ENCODE data around the gene SEMA4D.

Gene SEMA4D

DNA sequence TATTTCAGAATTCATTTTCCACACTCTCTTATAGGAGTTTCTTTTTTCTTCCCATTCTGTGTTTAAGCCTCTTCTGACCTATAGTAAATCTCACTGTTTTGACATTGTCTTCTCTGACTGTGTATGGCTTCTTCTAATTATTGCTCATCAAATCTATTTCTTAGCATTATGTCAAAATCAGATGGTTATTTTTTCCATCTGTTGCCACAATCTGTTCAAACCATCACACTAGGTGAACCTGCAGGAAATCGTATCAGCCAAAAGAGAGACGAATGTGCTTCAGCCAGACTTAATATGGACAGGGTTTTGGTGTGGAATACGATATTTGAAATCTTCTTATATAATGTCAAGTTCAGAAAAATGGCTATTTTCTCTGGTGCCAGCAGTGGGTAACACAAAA lies 15.9 kb upstream of the SEMA4D start:
- H3K4me3 ChIP-seq (ENCODE audit: low read length, poor library complexity, severe bottlenecking), result no peak overlapping the region
- no peak overlapping the region for H2AFZ ChIP-seq (ENCODE audit: low read length)
- no peaks in the 10 kb centered on the region for H3F3A ChIP-seq (ENCODE audit: low read depth)
- H3K9me2 ChIP-seq (replicated peaks; ENCODE audit: low read depth, low read length), result no peaks in the 10 kb centered on the region
- TF ChIP-seq EZH2phosphoT487 (IDR thresholded peaks at IDR 0.05; ENCODE audit: borderline replicate concordance), result no peak
- TF ChIP-seq, protein P1, sequence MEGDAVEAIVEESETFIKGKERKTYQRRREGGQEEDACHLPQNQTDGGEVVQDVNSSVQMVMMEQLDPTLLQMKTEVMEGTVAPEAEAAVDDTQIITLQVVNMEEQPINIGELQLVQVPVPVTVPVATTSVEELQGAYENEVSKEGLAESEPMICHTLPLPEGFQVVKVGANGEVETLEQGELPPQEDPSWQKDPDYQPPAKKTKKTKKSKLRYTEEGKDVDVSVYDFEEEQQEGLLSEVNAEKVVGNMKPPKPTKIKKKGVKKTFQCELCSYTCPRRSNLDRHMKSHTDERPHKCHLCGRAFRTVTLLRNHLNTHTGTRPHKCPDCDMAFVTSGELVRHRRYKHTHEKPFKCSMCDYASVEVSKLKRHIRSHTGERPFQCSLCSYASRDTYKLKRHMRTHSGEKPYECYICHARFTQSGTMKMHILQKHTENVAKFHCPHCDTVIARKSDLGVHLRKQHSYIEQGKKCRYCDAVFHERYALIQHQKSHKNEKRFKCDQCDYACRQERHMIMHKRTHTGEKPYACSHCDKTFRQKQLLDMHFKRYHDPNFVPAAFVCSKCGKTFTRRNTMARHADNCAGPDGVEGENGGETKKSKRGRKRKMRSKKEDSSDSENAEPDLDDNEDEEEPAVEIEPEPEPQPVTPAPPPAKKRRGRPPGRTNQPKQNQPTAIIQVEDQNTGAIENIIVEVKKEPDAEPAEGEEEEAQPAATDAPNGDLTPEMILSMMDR (conservative IDR thresholded peaks at IDR 0.05; ENCODE audit: low read length), result no peak
- no peaks in the 10 kb centered on the region for H3K36me3 ChIP-seq (ENCODE audit: insufficient read depth, low read length)
- peak overlapping the region; percentile 37 for H3K9ac ChIP-seq (ENCODE audit: low read depth, low read length, poor library complexity, severe bottlenecking)
- H3K79me2 ChIP-seq (ENCODE audit: insufficient read depth, low read length), result no peaks in the 10 kb centered on the region
- no peak overlapping the region for H3K4me2 ChIP-seq (ENCODE audit: low read depth, low read length, poor library complexity, severe bottlenecking)
- H3K4me1 ChIP-seq (ENCODE audit: insufficient read depth, low read length, poor library complexity, severe bottlenecking), result peaks cover 60% of the 10 kb centered on the region
- H3K9me3 ChIP-seq (ENCODE audit: insufficient read depth, low read depth, low read length), result no peaks in the 10 kb centered on the region
- no peaks in the 10 kb centered on the region for H4K20me1 ChIP-seq (ENCODE audit: insufficient read depth, low read length, poor library complexity, severe bottlenecking)
- no peaks in the 10 kb centered on the region for H3K27me3 ChIP-seq (ENCODE audit: insufficient read depth, low read length, poor library complexity, severe bottlenecking)

DNA sequence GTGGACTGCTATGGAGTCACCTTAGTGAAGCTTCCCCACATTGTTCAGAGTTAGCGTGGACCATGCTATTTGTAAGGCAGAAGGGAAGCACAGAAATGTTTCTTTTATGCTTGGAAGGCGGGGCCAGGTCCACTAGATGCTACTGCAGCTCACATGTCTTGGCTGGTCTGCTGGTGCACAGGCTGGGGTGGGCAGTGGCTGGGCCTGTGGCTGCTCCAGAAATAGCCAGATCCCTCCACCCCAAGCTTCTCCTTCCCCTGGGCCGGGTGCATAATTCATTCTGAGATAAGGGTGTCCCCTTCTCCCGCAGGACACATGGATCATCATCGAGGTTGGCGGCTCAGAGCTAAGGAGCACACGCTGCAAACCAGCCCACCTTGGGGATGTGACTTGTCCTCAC lies 14.5 kb upstream of the SEMA4D start:
- Histone ChIP-seq H3K4me3 (ENCODE audit: low read length, poor library complexity, severe bottlenecking) (no peak overlapping the region), H3K9me3 (ENCODE audit: insufficient read depth, low read depth, low read length) (no peaks in the 10 kb centered on the region), H3K79me2 (ENCODE audit: insufficient read depth, low read length) (no peaks in the 10 kb centered on the region), H3K4me2 (ENCODE audit: low read depth, low read length, poor library complexity, severe bottlenecking) (no peak overlapping the region), H3K9me2 (replicated peaks; ENCODE audit: low read depth, low read length) (no peaks in the 10 kb centered on the region), H2AFZ (ENCODE audit: low read length) (no peak overlapping the region), H3K4me1 (ENCODE audit: insufficient read depth, low read length, poor library complexity, severe bottlenecking) (peaks cover 64% of the 10 kb centered on the region), H3K36me3 (ENCODE audit: insufficient read depth, low read length) (no peaks in the 10 kb centered on the region), H3F3A (ENCODE audit: low read depth) (no peaks in the 10 kb centered on the region), H4K20me1 (ENCODE audit: insufficient read depth, low read length, poor library complexity, severe bottlenecking) (no peaks in the 10 kb centered on the region), H3K9ac (ENCODE audit: low read depth, low read length, poor library complexity, severe bottlenecking) (no peak overlapping the region), H3K27me3 (ENCODE audit: insufficient read depth, low read length, poor library complexity, severe bottlenecking) (no peaks in the 10 kb centered on the region)
- TF ChIP-seq EZH2phosphoT487 (IDR thresholded peaks at IDR 0.05; ENCODE audit: borderline replicate concordance), result no peak
- TF ChIP-seq, protein P1 (conservative IDR thresholded peaks at IDR 0.05; ENCODE audit: low read length), result no peak

DNA sequence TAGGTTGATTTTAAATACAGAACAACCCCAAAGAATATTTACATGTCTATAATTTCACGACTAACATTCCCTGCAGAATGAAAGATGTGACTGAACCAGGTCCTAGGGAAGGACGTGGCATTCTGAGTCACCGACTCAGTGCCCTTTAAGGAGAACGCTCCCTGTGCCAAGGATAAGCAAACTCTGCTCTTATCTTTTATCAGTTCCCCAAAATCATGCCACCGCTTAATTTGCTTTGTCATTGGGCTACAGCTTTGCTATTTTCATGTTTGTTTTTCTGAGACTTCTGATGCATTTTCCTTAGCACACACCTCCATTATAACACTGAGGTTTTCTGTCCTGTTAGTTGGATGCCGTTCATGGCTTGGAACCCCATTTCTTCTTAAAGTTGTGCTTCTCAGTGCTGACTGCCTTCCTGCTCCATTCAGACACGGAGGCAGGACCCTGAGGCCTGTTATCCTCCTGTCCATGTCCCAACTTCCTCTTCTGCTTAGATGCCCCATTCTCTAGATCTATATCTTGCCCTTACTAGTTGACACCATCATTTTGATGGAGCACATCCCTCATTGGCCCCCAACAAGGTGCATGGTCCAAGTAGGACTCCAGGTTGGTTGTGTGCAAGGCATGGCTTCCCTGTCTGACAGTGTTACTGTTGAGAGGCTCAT lies 11.2 kb upstream of the SEMA4D start:
- Histone ChIP-seq H3K4me3 (ENCODE audit: low read length, poor library complexity, severe bottlenecking) (peak overlapping the region; percentile 23), H3K9ac (ENCODE audit: low read depth, low read length, poor library complexity, severe bottlenecking) (peak overlapping the region; percentile 37), H3K9me2 (replicated peaks; ENCODE audit: low read depth, low read length) (no peaks in the 10 kb centered on the region), H3K27me3 (ENCODE audit: insufficient read depth, low read length, poor library complexity, severe bottlenecking) (no peaks in the 10 kb centered on the region), H3K79me2 (ENCODE audit: insufficient read depth, low read length) (no peaks in the 10 kb centered on the region), H3K4me1 (ENCODE audit: insufficient read depth, low read length, poor library complexity, severe bottlenecking) (peaks cover 79% of the 10 kb centered on the region), H3F3A (ENCODE audit: low read depth) (no peaks in the 10 kb centered on the region), H3K36me3 (ENCODE audit: insufficient read depth, low read length) (no peaks in the 10 kb centered on the region), H3K9me3 (ENCODE audit: insufficient read depth, low read depth, low read length) (no peaks in the 10 kb centered on the region), H3K4me2 (ENCODE audit: low read depth, low read length, poor library complexity, severe bottlenecking) (peak overlapping the region; percentile 68), H4K20me1 (ENCODE audit: insufficient read depth, low read length, poor library complexity, severe bottlenecking) (no peaks in the 10 kb centered on the region), H2AFZ (ENCODE audit: low read length) (no peak overlapping the region)
- TF ChIP-seq, protein P1 (conservative IDR thresholded peaks at IDR 0.05; ENCODE audit: low read length), result no peak
- no peak for TF ChIP-seq EZH2phosphoT487 (IDR thresholded peaks at IDR 0.05; ENCODE audit: borderline replicate concordance)
